Sigmoid colon (tissue), 7 donors: ENCODE measurements around the gene CYP4V2. TPM values are rescaled to one million over a fixed set of nuclear protein-coding genes. Genes with fewer than 3 reads are reported as not detected.

ENCODE experiments used
- DNase-seq: peaks from one replicate; pipeline ENCODE4 v3.0.0-alpha.2; 2019
- H3K27ac ChIP-seq, 4 donors: fragments of 200-600 bp; sonication (generic); one replicate each; pipeline ENCODE4 v1.5.1; 2016 to 2019; ENCODE audit warnings: mild to moderate bottlenecking in 1 of 4
- H3K27me3 ChIP-seq, 3 donors: fragments of 200-600 bp; sonication (generic); one replicate each; pipeline ENCODE4 v1.5.1; 2019; ENCODE audit warnings: mild to moderate bottlenecking in 1 of 3
- H3K36me3 ChIP-seq, 4 donors: fragments of 200-600 bp; sonication (generic); one replicate each; pipeline ENCODE4 v1.5.1; 2016 to 2019
- H3K4me1 ChIP-seq, 4 donors: fragments of 200-600 bp; sonication (generic); one replicate each; pipeline ENCODE4 v1.5.1; 2017 to 2019
- H3K4me3 ChIP-seq, 4 donors: fragments of 200-600 bp; sonication (generic); one replicate each; pipeline ENCODE4 v1.5.1; 2017 to 2019; ENCODE audit warnings: mild to moderate bottlenecking in 2 of 4, moderate library complexity in 1 of 4
- H3K9me3 ChIP-seq, 4 donors: fragments of 200-600 bp in 3 of 4; sonication (generic) in 3 of 4; one replicate each; pipeline versions ENCODE4 v1.5.1 to v1.6.1; 2013 to 2019
- EP300 ChIP-seq, 4 donors: sonication (generic); formaldehyde crosslinking; IDR thresholded peaks; one replicate each; pipeline ENCODE4 v1.6.1; 2017; ENCODE audit warnings: antibody characterized with exemption in 4 of 4
- POLR2A ChIP-seq, 2 donors: fragments of 450-650 bp; IDR thresholded peaks; one replicate each; pipeline ENCODE4 v1.6.1; 2016; ENCODE audit warnings: antibody characterized with exemption in 2 of 2, mild to moderate bottlenecking in 2 of 2, moderate library complexity in 2 of 2
- POLR2AphosphoS5 ChIP-seq, 4 donors: sonication (generic); formaldehyde crosslinking; IDR thresholded peaks; one replicate each; pipeline ENCODE4 v1.6.1; 2017; ENCODE audit warnings: antibody characterized with exemption in 4 of 4
- WGBS, 2 donors: extraction: QIAGEN DNeasy Blood & Tissue Kit; methylation state at CpG; one replicate each; pipeline ENCODE4 v1.1.7; 2013; 5-methylcytosine and 5-hydroxymethylcytosine counted together
- intact Hi-C: fragments of 100-400 bp; cut with DNase I; formaldehyde crosslinking; loops from one replicate; pipeline ENCODE4 v1.15.1; 2023
- polyA plus RNA-seq, 3 donors: library from polyadenylated mRNA; stranded (reverse); fragments of 200-250 nt; gene quantifications; one replicate each; pipeline ENCODE4 v1.2.3, GENCODE V29; 2013
- total RNA-seq, 4 donors: library from RNA; depleted of rRNA; stranded (reverse); fragments of >200 nt; gene quantifications; one replicate each; pipeline ENCODE4 v1.1.0, GENCODE V29; 2016
- TF ChIP-seq, protein P1 (sequence below), 4 experiments: fragments of 450-650 bp in 3 of 4; fragments of 200-600 bp in 1 of 4; IDR thresholded peaks; one replicate each; pipeline ENCODE4 v1.5.1; 2016 to 2019; ENCODE audit warnings: antibody characterized with exemption in 4 of 4, mild to moderate bottlenecking in 3 of 4, moderate library complexity in 2 of 4
- donor health status: healthy with polysubstance abuse.
- donor health status: Bipolar disorder and iron deficiency.
- donor health status: healthy.

The CYP4V2 gene
- total and polyA plus RNA-seq, 7 donors = 7.2 to 75.3 (median 30.0) TPM

GRCh38 chr4:186166852-186167512 lies 24.4 kb upstream of the CYP4V2 start:
- no peak overlapping the region for H3K27ac ChIP-seq
- H3K4me1 ChIP-seq = no peaks in the 10 kb centered on the region
- intact Hi-C loops = no loop called here
- peaks cover 0 to 22% (median 2%) of the 10 kb centered on the region in 4 donors for H3K36me3 ChIP-seq
- TF ChIP-seq, protein P1, sequence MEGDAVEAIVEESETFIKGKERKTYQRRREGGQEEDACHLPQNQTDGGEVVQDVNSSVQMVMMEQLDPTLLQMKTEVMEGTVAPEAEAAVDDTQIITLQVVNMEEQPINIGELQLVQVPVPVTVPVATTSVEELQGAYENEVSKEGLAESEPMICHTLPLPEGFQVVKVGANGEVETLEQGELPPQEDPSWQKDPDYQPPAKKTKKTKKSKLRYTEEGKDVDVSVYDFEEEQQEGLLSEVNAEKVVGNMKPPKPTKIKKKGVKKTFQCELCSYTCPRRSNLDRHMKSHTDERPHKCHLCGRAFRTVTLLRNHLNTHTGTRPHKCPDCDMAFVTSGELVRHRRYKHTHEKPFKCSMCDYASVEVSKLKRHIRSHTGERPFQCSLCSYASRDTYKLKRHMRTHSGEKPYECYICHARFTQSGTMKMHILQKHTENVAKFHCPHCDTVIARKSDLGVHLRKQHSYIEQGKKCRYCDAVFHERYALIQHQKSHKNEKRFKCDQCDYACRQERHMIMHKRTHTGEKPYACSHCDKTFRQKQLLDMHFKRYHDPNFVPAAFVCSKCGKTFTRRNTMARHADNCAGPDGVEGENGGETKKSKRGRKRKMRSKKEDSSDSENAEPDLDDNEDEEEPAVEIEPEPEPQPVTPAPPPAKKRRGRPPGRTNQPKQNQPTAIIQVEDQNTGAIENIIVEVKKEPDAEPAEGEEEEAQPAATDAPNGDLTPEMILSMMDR (IDR thresholded peaks at IDR 0.05) = no peak
- TF ChIP-seq POLR2A (IDR thresholded peaks at IDR 0.05) (no peak), POLR2AphosphoS5 (IDR thresholded peaks at IDR 0.05) (no peak), EP300 (IDR thresholded peaks at IDR 0.05) (no peak)
- H3K4me3 ChIP-seq = no peak overlapping the region
- DNase-seq = no peak
- 90 to 95% methylated on average over 15 of the region's 15 CpGs for WGBS, 2 donors
- H3K9me3 ChIP-seq = no peaks in the 10 kb centered on the region
- no peaks in the 10 kb centered on the region for H3K27me3 ChIP-seq

- 89 to 93% methylated on average over 5 of the region's 5 CpGs for WGBS, 2 donors
- no peaks in the 10 kb centered on the region for H3K4me1 ChIP-seq
- H3K9me3 ChIP-seq = no peaks in the 10 kb centered on the region
- DNase-seq = no peak
- H3K4me3 ChIP-seq = no peak overlapping the region
- H3K36me3 ChIP-seq = peaks cover 0 to 22% (median 2%) of the 10 kb centered on the region in 4 donors
- no peak for TF ChIP-seq POLR2AphosphoS5 (IDR thresholded peaks at IDR 0.05)
- TF ChIP-seq, protein P1 (IDR thresholded peaks at IDR 0.05) = no peak
- no peak for TF ChIP-seq EP300 (IDR thresholded peaks at IDR 0.05)
- no peak for TF ChIP-seq POLR2A (IDR thresholded peaks at IDR 0.05)
- H3K27ac ChIP-seq = no peak overlapping the region
- intact Hi-C loops = no loop called here
- H3K27me3 ChIP-seq = no peaks in the 10 kb centered on the region
Observed at GRCh38 chr4:186167605-186168004, 23.8 kb upstream of the CYP4V2 start.

- intact Hi-C loops = no loop called here
- no peaks in the 10 kb centered on the region for H3K9me3 ChIP-seq
- no peak overlapping the region for H3K27ac ChIP-seq
- no peaks in the 10 kb centered on the region for H3K4me1 ChIP-seq
- DNase-seq = no peak
- peaks cover 0 to 14% (median 2%) of the 10 kb centered on the region in 4 donors for H3K36me3 ChIP-seq
- H3K4me3 ChIP-seq = no peak overlapping the region
- no peak for TF ChIP-seq POLR2AphosphoS5 (IDR thresholded peaks at IDR 0.05)
- no peak for TF ChIP-seq POLR2A (IDR thresholded peaks at IDR 0.05)
- TF ChIP-seq, protein P1 (IDR thresholded peaks at IDR 0.05) = no peak
- no peak for TF ChIP-seq EP300 (IDR thresholded peaks at IDR 0.05)
- no peaks in the 10 kb centered on the region for H3K27me3 ChIP-seq
- 94 to 95% methylated on average over 9 of the region's 9 CpGs for WGBS, 2 donors
Observed at GRCh38 chr4:186168750-186169149, 22.6 kb upstream of the CYP4V2 start.

GRCh38 chr4:186169333-186169944 lies 21.9 kb upstream of the CYP4V2 start:
- intact Hi-C loops = no loop called here
- Histone ChIP-seq H3K4me1 (no peaks in the 10 kb centered on the region), H3K27ac (no peak overlapping the region), H3K36me3 (peaks cover 0 to 7% (median 2%) of the 10 kb centered on the region in 4 donors), H3K27me3 (no peaks in the 10 kb centered on the region), H3K9me3 (no peaks in the 10 kb centered on the region), H3K4me3 (no peak overlapping the region)
- 93 to 94% methylated on average over 18 of the region's 18 CpGs for WGBS, 2 donors
- no peak for DNase-seq
- TF ChIP-seq EP300 (IDR thresholded peaks at IDR 0.05) = no peak

DNA sequence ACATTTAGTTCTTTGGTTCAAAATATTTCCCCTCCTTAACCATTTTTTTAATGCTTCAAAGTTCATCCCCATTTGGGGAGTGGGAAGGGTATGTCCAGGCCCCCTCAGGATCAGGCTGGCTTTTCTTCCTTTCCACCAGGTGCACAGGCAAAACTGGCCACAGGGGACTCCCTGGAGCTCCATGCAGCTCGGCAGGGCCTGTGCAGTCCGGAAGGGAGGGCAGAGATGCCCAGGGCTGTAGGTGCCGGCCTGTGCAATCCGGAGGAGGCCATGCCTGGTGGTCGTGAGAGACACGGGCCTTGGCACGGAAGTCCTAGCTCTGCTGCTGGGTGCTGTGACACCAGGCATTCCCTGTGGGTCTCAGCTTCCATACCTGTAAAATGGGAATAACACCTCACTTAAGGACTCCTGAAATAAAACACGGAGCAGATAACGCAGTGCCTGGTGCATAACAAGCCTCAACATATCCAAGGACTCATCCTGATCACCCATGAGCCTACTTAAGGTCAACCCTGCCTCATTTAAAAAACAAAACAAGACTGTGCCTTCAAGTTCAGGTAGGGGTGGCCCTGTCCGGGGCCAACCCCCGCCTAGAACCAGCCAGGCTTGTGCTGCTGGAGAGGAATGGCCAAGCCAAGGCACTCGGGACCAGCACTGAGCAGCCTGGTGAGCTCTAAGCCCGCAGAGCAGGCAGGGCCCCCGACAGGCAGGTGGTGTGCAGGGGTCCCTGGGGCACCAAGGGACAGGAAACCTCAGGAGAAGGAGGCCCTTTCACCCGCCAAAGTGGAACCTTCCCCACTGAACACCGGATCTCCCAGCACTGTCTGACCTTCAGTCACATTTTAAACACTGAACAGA lies 21.2 kb upstream of the CYP4V2 start:
- no peak overlapping the region for H3K4me3 ChIP-seq
- H3K4me1 ChIP-seq = no peaks in the 10 kb centered on the region
- no peaks in the 10 kb centered on the region for H3K27me3 ChIP-seq
- H3K27ac ChIP-seq = no peak overlapping the region
- TF ChIP-seq EP300 (IDR thresholded peaks at IDR 0.05) (no peak), POLR2AphosphoS5 (IDR thresholded peaks at IDR 0.05) (no peak), POLR2A (IDR thresholded peaks at IDR 0.05) (no peak)
- TF ChIP-seq, protein P1 (IDR thresholded peaks at IDR 0.05) = no peak
- peaks cover 0 to 7% (median 2%) of the 10 kb centered on the region in 4 donors for H3K36me3 ChIP-seq
- intact Hi-C loops = no loop called here
- WGBS, 2 donors = 82 to 92% methylated on average over 16 of the region's 16 CpGs
- no peak for DNase-seq
- H3K9me3 ChIP-seq = no peaks in the 10 kb centered on the region
